ENCODE data around the gene CATSPER1. TPM values are rescaled to one million over a fixed set of nuclear protein-coding genes. Genes with fewer than 3 reads are reported as not detected.
A peak's percentile ranks its signal among the peaks of the same experiment; 100 is the strongest.

CATSPER1 gene
- total and polyA plus RNA-seq, 2 of the 8 experiments (the other 6 are each of a cell fraction or from before 2014, with no cell fraction given): not detected

DNA sequence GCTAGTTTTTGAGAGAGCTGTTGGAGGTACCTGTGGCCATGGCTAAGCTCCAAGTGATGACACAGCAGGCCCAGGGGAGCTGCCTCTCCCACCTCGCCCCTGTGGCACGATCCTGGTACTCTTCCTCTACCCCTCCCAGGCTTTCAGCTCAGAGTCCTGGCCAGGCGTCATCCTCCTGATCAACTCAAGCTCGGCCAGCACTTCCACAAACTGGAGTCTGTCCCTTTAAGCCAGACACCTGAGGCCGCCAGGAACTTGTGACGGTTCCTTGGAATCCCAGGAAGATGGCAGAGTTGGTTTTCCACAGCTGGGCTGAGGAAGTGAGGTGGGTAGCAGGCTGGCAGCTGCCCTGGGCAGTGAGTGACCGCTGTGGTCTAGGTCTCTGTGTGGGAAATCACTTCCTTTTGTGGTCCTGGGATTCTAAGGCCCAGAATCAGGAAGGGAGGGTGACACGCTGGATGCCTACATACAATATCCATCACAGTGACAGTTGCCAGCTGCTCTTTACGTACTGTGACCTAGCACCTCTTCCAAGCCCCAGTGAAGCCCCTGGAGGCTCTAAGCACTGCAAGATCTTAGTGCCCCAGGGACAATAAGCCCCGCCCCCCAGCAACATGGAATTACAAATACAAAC is 17.7 kb downstream of the CATSPER1 start:
- peaks cover 6 to 26% (median 24%) of the 10 kb centered on the region in 4 experiments for H3K27me3 ChIP-seq (replicated peaks in 1 of 4; ENCODE audit: control insufficient read depth in 3 of 4, extremely low read depth in 1 of 4, insufficient read depth in 3 of 4, low read length in 3 of 4)
- H3K56ac ChIP-seq (replicated peaks; ENCODE audit: insufficient read length, low read depth, low read length): no peak overlapping the region
- H3K79me2 ChIP-seq (ENCODE audit: control insufficient read depth in 1 of 2, insufficient read depth in 2 of 2, low read length in 2 of 2): peaks cover 0 to 1% of the 10 kb centered on the region in 2 experiments; a peak in 2 of 4 replicates
- no peak overlapping the region for H2BK120ac ChIP-seq (replicated peaks; ENCODE audit: low read depth, low read length)
- H3K9ac ChIP-seq (replicated peaks in 1 of 4; ENCODE audit: extremely low read depth in 1 of 4, low read depth in 3 of 4, low read length in 3 of 4): no peak overlapping the region
- no peak overlapping the region for H3K14ac ChIP-seq (ENCODE audit: insufficient read length)
- peaks cover 0 to 10% (median 4%) of the 10 kb centered on the region in 4 experiments; a peak in 5 of 8 replicates for H3K36me3 ChIP-seq (ENCODE audit: control insufficient read depth in 2 of 4, insufficient read depth in 4 of 4, low read length in 3 of 4)
- H3K4me1 ChIP-seq (replicated peaks in 1 of 4; ENCODE audit: control insufficient read depth in 3 of 4, insufficient read depth in 4 of 4, low read length in 3 of 4): peaks cover 0 to 20% (median 9%) of the 10 kb centered on the region in 4 experiments; a peak in 5 of 7 replicates
- no peak overlapping the region; the same call in 1 of the 2 replicates for H2BK12ac ChIP-seq (ENCODE audit: low read depth, low read length)
- no peak overlapping the region for H3K18ac ChIP-seq (ENCODE audit: extremely low read depth, low read length)
- H2BK5ac ChIP-seq (ENCODE audit: low read depth, low read length): no peak overlapping the region
- peaks cover 0 to 4% of the 10 kb centered on the region in 2 experiments for H4K20me1 ChIP-seq (replicated peaks in 1 of 2; ENCODE audit: control insufficient read depth in 1 of 2, insufficient read depth in 2 of 2, low read length in 2 of 2)
- WGBS, 2 experiments (ENCODE audit: extremely low coverage in 1 of 2, insufficient coverage in 1 of 2, insufficient read length in 1 of 2, insufficient replicate concordance in 2 of 2, low coverage in 1 of 2, low lambda C conversion rate in 2 of 2, missing lambda C conversion rate in 1 of 2): 70% methylated on average over 10 of the region's 10 CpGs; no CpG with 5 or more reads in 1 of the 2 experiments
- no peak overlapping the region for H2BK15ac ChIP-seq (ENCODE audit: low read length)
- no peak overlapping the region for H3K27ac ChIP-seq (ENCODE audit: low read depth, low read length)
- ChIA-PET CTCF (ENCODE audit: partially characterized antibody) (interaction anchor here (0.6 to 6.4 kb wide), 17 partner anchors 14 to 675 kb away, joined by 3 to 35 read pairs (median 4); partner anchors contain the start of genes CCDC85B, DPF2 and FIBP), POLR2A (ENCODE audit: partially characterized antibody) (interaction anchor here (0.6 to 1.8 kb wide), 9 partner anchors 11 to 296 kb away, joined by 3 to 4 read pairs (median 4); partner anchors contain the start of genes CATSPER1 and MUS81)
- no peak for FAIRE-seq
- H3K9me3 ChIP-seq (ENCODE audit: insufficient read depth in 2 of 2, low read depth in 1 of 2, low read length in 1 of 2): no peaks in the 10 kb centered on the region
- H3K4me3 ChIP-seq (ENCODE audit: extremely low read depth in 1 of 4, insufficient read depth in 2 of 4, low read depth in 3 of 4, low read length in 4 of 4): no peak overlapping the region
- H2AK5ac ChIP-seq (ENCODE audit: low read depth, low read length): no peak overlapping the region
- no peak overlapping the region for H4K5ac ChIP-seq (ENCODE audit: insufficient read length, low read depth, low read length)
- peak overlapping the region; percentile 86; the same call in 1 of the 2 replicates for H2BK20ac ChIP-seq (ENCODE audit: low read length)
- H3K79me1 ChIP-seq (ENCODE audit: low read depth, low read length): peaks cover 5% of the 10 kb centered on the region
- H4K91ac ChIP-seq (replicated peaks; ENCODE audit: insufficient read length, low read length): no peak overlapping the region
- no peak overlapping the region for H3K4me2 ChIP-seq (ENCODE audit: insufficient read depth in 1 of 2, low read depth in 2 of 2, low read length in 2 of 2)
- peaks cover 2% of the 10 kb centered on the region; the same call in 1 of the 2 replicates for H3K23me2 ChIP-seq (ENCODE audit: low read depth, low read length)
- no peak overlapping the region for H3K23ac ChIP-seq (ENCODE audit: insufficient read length)
- no peak overlapping the region for H3K4ac ChIP-seq (replicated peaks; ENCODE audit: insufficient read length, low read depth, low read length)
- DNase-seq (ENCODE audit: low read depth in 1 of 2, low spot score in 2 of 2): no peak
- no peak overlapping the region for H2AFZ ChIP-seq (ENCODE audit: low read length)
- peak overlapping the region; percentile 40 for H4K8ac ChIP-seq (ENCODE audit: extremely low read depth, insufficient read depth, low read length)
- no peak for TF ChIP-seq TCF12 (IDR thresholded peaks at IDR 0.05; ENCODE audit: low read depth, low read length)
- TF ChIP-seq SIN3A (conservative IDR thresholded peaks at IDR 0.05 in 1 of 2, IDR thresholded peaks at IDR 0.05 in 1 of 2; ENCODE audit: low read depth in 1 of 2, low read length in 2 of 2): no peak
- no peak for TF ChIP-seq JUND (IDR thresholded peaks at IDR 0.05; ENCODE audit: low read length)
- no peak for TF ChIP-seq EZH2 (IDR thresholded peaks at IDR 0.05; ENCODE audit: low read depth, low read length, severe bottlenecking)
- no peak for TF ChIP-seq RNF2 (IDR thresholded peaks at IDR 0.05; ENCODE audit: borderline replicate concordance, low read depth, low read length, missing control alignments, poor library complexity, severe bottlenecking)
- TF ChIP-seq POLR2AphosphoS5 (IDR thresholded peaks at IDR 0.05; ENCODE audit: low read depth, low read length): no peak
- no peak for TF ChIP-seq CBX5 (IDR thresholded peaks at IDR 0.05; ENCODE audit: low read depth, low read length)
- TF ChIP-seq BRCA1 (IDR thresholded peaks at IDR 0.05; ENCODE audit: low read depth, low read length): no peak
- TF ChIP-seq KDM4A (IDR thresholded peaks at IDR 0.05; ENCODE audit: low read depth, low read length, severe bottlenecking): no peak
- TF ChIP-seq HDAC2 (IDR thresholded peaks at IDR 0.05; ENCODE audit: borderline replicate concordance in 1 of 2, low read depth in 2 of 2, low read length in 2 of 2): no peak
- no peak for TF ChIP-seq RFX5 (IDR thresholded peaks at IDR 0.05; ENCODE audit: borderline replicate concordance, low read depth, low read length)
- TF ChIP-seq SP1 (IDR thresholded peaks at IDR 0.05; ENCODE audit: low read depth, low read length): no peak
